HG02981 (cell line): ENCODE data around the gene ABCA9.
"Not testable (repeated sequence)": the region's sequence is repeated elsewhere in the genome, so short reads cannot be mapped to it uniquely, and the experiment has no call there.

Experiments used
- ATAC-seq: cut with Tn5 transposase; IDR thresholded peaks from one replicate; pipeline ENCODE4 v1.9.1; 2021; ENCODE audit warnings: mild to moderate bottlenecking, moderate library complexity; ENCODE audit not compliant: unreplicated experiment

The ABCA9 gene

GRCh38 chr17:68959117-68959516 lies 101.6 kb downstream of the ABCA9 start:
- not testable (repeated sequence) for ATAC-seq

- ATAC-seq: no peak
These were observed 102.8 kb downstream of the ABCA9 start for GRCh38 chr17:68957944-68958343.

- ATAC-seq: no peak
These were observed 105.4 kb downstream of the ABCA9 start, which contains the start of gene ABCA8 for GRCh38 chr17:68955181-68955841. Gene ABCA8 (minus strand): TSS chr17:68955392. CDS start chr17:68942034, 13,358 bp downstream.

- no peak for ATAC-seq
These were observed 106.4 kb downstream of the ABCA9 start for GRCh38 chr17:68954146-68954896.

GRCh38 chr17:68953340-68953997 lies 107.3 kb downstream of the ABCA9 start:
- no peak for ATAC-seq

- ATAC-seq: no peak
These were observed 110.0 kb downstream of the ABCA9 start for GRCh38 chr17:68950725-68951124.

- ATAC-seq: not testable (repeated sequence)
These were observed 112.9 kb downstream of the ABCA9 start for GRCh38 chr17:68947868-68948267.

GRCh38 chr17:68944435-68945035 lies 116.2 kb downstream of the ABCA9 start:
- ATAC-seq: no peak

- not testable (repeated sequence) for ATAC-seq
These were observed 116.9 kb downstream of the ABCA9 start for GRCh38 chr17:68943812-68944182.

GRCh38 chr17:68943123-68943811 lies 117.5 kb downstream of the ABCA9 start:
- no peak for ATAC-seq

- ATAC-seq: no peak
These were observed 118.3 kb downstream of the ABCA9 start for GRCh38 chr17:68942389-68942788.

GRCh38 chr17:68941761-68942160 lies 119.0 kb downstream of the ABCA9 start:
- no peak for ATAC-seq

- ATAC-seq: no peak
These were observed 121.5 kb downstream of the ABCA9 start for GRCh38 chr17:68939195-68939594.

- no peak for ATAC-seq
These were observed 122.7 kb downstream of the ABCA9 start for GRCh38 chr17:68937890-68938514.

- no peak for ATAC-seq
These were observed 133.2 kb downstream of the ABCA9 start for GRCh38 chr17:68927516-68927915.

- no peak for ATAC-seq
These were observed 135.7 kb downstream of the ABCA9 start for GRCh38 chr17:68924793-68925720.
